HCT116 (cell line): ENCODE measurements around the gene HSF2BP. TPM values are rescaled to one million over a fixed set of nuclear protein-coding genes. Genes with fewer than 3 reads are reported as not detected.

ENCODE experiments used
- ATAC-seq: fragments of 200-7000 bp; cut with Tn5 transposase; 2 replicates; pipeline ENCODE4 v1.9.1; 2020; ENCODE audit warnings: mild to moderate bottlenecking, moderate library complexity
- BruUV-seq: library from RNA; stranded (reverse); fragments of 400-500 nt; replicated peaks from 2 replicates; lab custom pipeline; 2021; lab: Mats Ljungman, UMichigan
- CTCF ChIA-PET: fragments of 300-600 bp; sonication (Branson Sonifier 250); formaldehyde crosslinking; loops from one replicate; lab custom pipeline; 2021; ENCODE audit warnings: antibody characterized with exemption; lab: Charles Lee
- POLR2A ChIA-PET: fragments of 300-600, 350-600 bp; sonication (Branson Sonifier 250); formaldehyde crosslinking; loops from one replicate; lab custom pipeline; 2021; ENCODE audit warnings: antibody characterized with exemption; lab: Charles Lee
- RAD21 ChIA-PET, 2 experiments: fragments of 300-600 bp; sonication (Branson Sonifier 250); formaldehyde crosslinking; loops; one replicate each; lab custom pipeline; 2023; ENCODE audit warnings: low total read pairs in 2 of 2; ENCODE audit not compliant: uncharacterized antibody in 2 of 2, unreplicated experiment in 2 of 2, low non-redundant PET in 1 of 2; lab: Charles Lee
- DNase-seq: peaks from one replicate; pipeline ENCODE4 v3.0.0-alpha.2; 2010; ENCODE audit warnings: low read depth, low spot score
- H2AFZ ChIP-seq: fragments of 200-600 bp; shearing (Covaris generic), sonication (generic); 2 replicates; pipeline ENCODE4 v1.6.1; 2017; ENCODE audit warnings: low read depth, mixed run types, mixed read lengths, antibody characterized with exemption, low read length; ENCODE audit not compliant: poor library complexity, severe bottlenecking
- H3K27ac ChIP-seq: 2 replicates; pipeline ENCODE4 v1.5.1; 2012; ENCODE audit warnings: low read depth, low read length
- H3K27me3 ChIP-seq: fragments of 200-600 bp; sonication (generic); 2 replicates; pipeline ENCODE4 v1.6.1; 2016; ENCODE audit warnings: mixed run types, low read length, mixed read lengths; ENCODE audit not compliant: insufficient read depth
- H3K36me3 ChIP-seq, 2 experiments: fragments of 200-500 bp in 1 of 2; fragments of 200-600 bp in 1 of 2; sonication (Bioruptor generic) in 1 of 2; sonication (generic) in 1 of 2; 2 replicates each; pipeline versions ENCODE4 v1.5.1 to v1.6.1; 2014 to 2016; ENCODE audit warnings: low read length in 2 of 2, inconsistent platforms in 1 of 2, mixed read lengths in 1 of 2, mixed run types in 1 of 2; ENCODE audit not compliant: insufficient read depth in 2 of 2, control insufficient read depth in 1 of 2
- H3K4me1 ChIP-seq, 2 experiments: fragments of 200-600 bp in 1 of 2; sonication (generic) in 1 of 2; 2 replicates each; pipeline versions ENCODE4 v1.5.1 to v1.6.1; 2012 to 2017; ENCODE audit warnings: low read length in 2 of 2, inconsistent platforms in 1 of 2, mild to moderate bottlenecking in 1 of 2, mixed read lengths in 1 of 2, mixed run types in 1 of 2, moderate library complexity in 1 of 2; ENCODE audit not compliant: insufficient read depth in 2 of 2, control insufficient read depth in 1 of 2
- H3K4me2 ChIP-seq: fragments of 200-600 bp; sonication (generic); 2 replicates; pipeline ENCODE4 v1.6.1; 2017; ENCODE audit warnings: mixed run types, low read length, mixed read lengths
- H3K4me3 ChIP-seq, 2 experiments: fragments of 200-600 bp in 1 of 2; sonication (generic) in 1 of 2; replicated peaks in 1 of 2; 2 replicates each; pipeline ENCODE4 v1.5.1; 2011 to 2016; ENCODE audit warnings: low read length in 2 of 2, control low read depth in 1 of 2, low read depth in 1 of 2, mild to moderate bottlenecking in 1 of 2, mixed read lengths in 1 of 2, mixed run types in 1 of 2
- H3K79me2 ChIP-seq: fragments of 200-600 bp; sonication (generic); 2 replicates; pipeline ENCODE4 v1.6.1; 2017; ENCODE audit warnings: mild to moderate bottlenecking, mixed run types, low read length, moderate library complexity, mixed read lengths; ENCODE audit not compliant: insufficient read depth
- H3K9ac ChIP-seq: fragments of 200-600 bp; sonication (generic); 2 replicates; pipeline ENCODE4 v1.6.1; 2016; ENCODE audit warnings: low read length, mixed read lengths
- H3K9me2 ChIP-seq: fragments of 200-600 bp; sonication (generic), shearing (Covaris generic); 2 replicates; pipeline ENCODE4 v1.6.1; 2017; ENCODE audit warnings: mixed run types, mild to moderate bottlenecking, moderate library complexity; ENCODE audit not compliant: insufficient read depth
- H3K9me3 ChIP-seq, 2 experiments: fragments of 200-500 bp in 1 of 2; fragments of 200-600 bp in 1 of 2; sonication (Bioruptor generic) in 1 of 2; sonication (generic) in 1 of 2; 2 replicates each; pipeline ENCODE4 v1.6.1; 2014 to 2017; ENCODE audit warnings: low read length in 2 of 2, mixed read lengths in 2 of 2, inconsistent platforms in 1 of 2, low read depth in 1 of 2, mild to moderate bottlenecking in 1 of 2, mixed run types in 1 of 2, moderate library complexity in 1 of 2; ENCODE audit not compliant: control insufficient read depth in 1 of 2, insufficient read depth in 1 of 2
- H4K20me1 ChIP-seq: fragments of 200-600 bp; sonication (generic), shearing (Covaris generic); 2 replicates; pipeline ENCODE4 v1.6.1; 2017; ENCODE audit warnings: mixed run types, mild to moderate bottlenecking, moderate library complexity; ENCODE audit not compliant: insufficient read depth
- CEBPB ChIP-seq: IDR thresholded peaks from 2 replicates; pipeline ENCODE4 v1.6.1; 2012; ENCODE audit warnings: low read depth
- EGR1 ChIP-seq: IDR thresholded peaks from 2 replicates; pipeline ENCODE4 v1.6.1; 2012; ENCODE audit warnings: low read depth
- EZH2phosphoT487 ChIP-seq: fragments of 200-600 bp; IDR thresholded peaks from 2 replicates; pipeline ENCODE4 v1.6.1; 2018; ENCODE audit warnings: antibody characterized with exemption, borderline replicate concordance
- SP1 ChIP-seq: IDR thresholded peaks from 2 replicates; pipeline ENCODE4 v1.6.1; 2012; ENCODE audit warnings: low read depth
- YY1 ChIP-seq: IDR thresholded peaks from 2 replicates; pipeline ENCODE4 v1.6.1; 2011; ENCODE audit warnings: low read length, low read depth, moderate library complexity, mild to moderate bottlenecking; ENCODE audit not compliant: insufficient replicate concordance; ENCODE audit errors: extremely low read depth
- intact Hi-C: fragments of 100-400 bp; cut with micrococcal nuclease; formaldehyde crosslinking; loops from 2 replicates; pipeline ENCODE4 v1.10.0; 2022
- total RNA-seq: library from RNA; stranded (reverse); gene quantifications from one replicate; pipeline ENCODE4 v1.2.1, GENCODE V29; 2021; ENCODE audit not compliant: unreplicated experiment
- TF ChIP-seq, protein P1 (sequence below), 3 experiments: fragments of 200-600 bp in 1 of 3; sonication (generic) in 1 of 3; IDR thresholded peaks in 2 of 3; conservative IDR thresholded peaks in 1 of 3; 2 replicates each; pipeline ENCODE4 v1.5.1; 2012 to 2017; ENCODE audit warnings: low read depth in 2 of 3, low read length in 2 of 3, antibody characterized with exemption in 1 of 3, borderline replicate concordance in 1 of 3, control low read depth in 1 of 3, mild to moderate bottlenecking in 1 of 3, mixed read lengths in 1 of 3, mixed run types in 1 of 3, moderate library complexity in 1 of 3; ENCODE audit not compliant: insufficient read depth in 1 of 3
- TF ChIP-seq, protein P2 (sequence below): IDR thresholded peaks from 2 replicates; pipeline ENCODE4 v1.6.1; 2011; ENCODE audit warnings: mild to moderate bottlenecking, low read length, moderate library complexity; ENCODE audit not compliant: insufficient replicate concordance; ENCODE audit errors: extremely low read depth
- TF ChIP-seq, protein P3 (sequence below): IDR thresholded peaks from 2 replicates; pipeline ENCODE4 v1.6.1; 2012
- TF ChIP-seq, protein P4 (sequence below): IDR thresholded peaks from 2 replicates; pipeline ENCODE4 v1.6.1; 2012

The HSF2BP gene
- total RNA-seq, 1 experiment from 2014 or later, result 0.59 TPM

DNA sequence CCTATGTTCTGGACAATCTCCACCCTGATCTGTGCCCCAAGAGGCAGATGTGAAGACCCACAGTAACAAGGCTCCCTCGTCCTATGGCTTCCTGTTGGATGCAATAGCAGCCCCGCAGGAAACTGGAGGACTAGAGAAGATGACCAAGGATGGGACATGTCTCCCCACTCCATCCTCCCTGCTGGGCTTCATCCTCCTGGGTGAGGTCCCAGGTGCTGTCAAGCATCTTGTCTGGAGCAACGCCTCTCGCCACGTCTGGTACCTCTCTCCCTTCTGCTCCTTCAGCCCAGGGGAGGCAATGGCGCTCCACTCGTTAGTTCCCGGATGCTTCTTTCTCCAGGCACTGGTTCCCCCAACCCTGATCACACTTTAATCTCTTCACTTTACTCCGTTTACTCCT lies 11.1 kb downstream of the HSF2BP start:
- Histone ChIP-seq H3K4me2 (no peak overlapping the region), H3K9me3 (no peaks in the 10 kb centered on the region), H3K36me3 (no peaks in the 10 kb centered on the region), H3K79me2 (no peaks in the 10 kb centered on the region), H2AFZ (no peak overlapping the region), H3K9ac (no peak overlapping the region), H3K9me2 (no peaks in the 10 kb centered on the region), H3K4me1 (peaks cover 4 to 15% of the 10 kb centered on the region in 2 experiments; a peak in 3 of 4 replicates), H4K20me1 (no peaks in the 10 kb centered on the region), H3K27ac (no peak overlapping the region), H3K27me3 (no peaks in the 10 kb centered on the region), H3K4me3 (no peak overlapping the region)
- no peak for TF ChIP-seq SP1
- TF ChIP-seq, protein P1, sequence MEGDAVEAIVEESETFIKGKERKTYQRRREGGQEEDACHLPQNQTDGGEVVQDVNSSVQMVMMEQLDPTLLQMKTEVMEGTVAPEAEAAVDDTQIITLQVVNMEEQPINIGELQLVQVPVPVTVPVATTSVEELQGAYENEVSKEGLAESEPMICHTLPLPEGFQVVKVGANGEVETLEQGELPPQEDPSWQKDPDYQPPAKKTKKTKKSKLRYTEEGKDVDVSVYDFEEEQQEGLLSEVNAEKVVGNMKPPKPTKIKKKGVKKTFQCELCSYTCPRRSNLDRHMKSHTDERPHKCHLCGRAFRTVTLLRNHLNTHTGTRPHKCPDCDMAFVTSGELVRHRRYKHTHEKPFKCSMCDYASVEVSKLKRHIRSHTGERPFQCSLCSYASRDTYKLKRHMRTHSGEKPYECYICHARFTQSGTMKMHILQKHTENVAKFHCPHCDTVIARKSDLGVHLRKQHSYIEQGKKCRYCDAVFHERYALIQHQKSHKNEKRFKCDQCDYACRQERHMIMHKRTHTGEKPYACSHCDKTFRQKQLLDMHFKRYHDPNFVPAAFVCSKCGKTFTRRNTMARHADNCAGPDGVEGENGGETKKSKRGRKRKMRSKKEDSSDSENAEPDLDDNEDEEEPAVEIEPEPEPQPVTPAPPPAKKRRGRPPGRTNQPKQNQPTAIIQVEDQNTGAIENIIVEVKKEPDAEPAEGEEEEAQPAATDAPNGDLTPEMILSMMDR (IDR thresholded peaks at IDR 0.05 in 2 of 3, conservative IDR thresholded peaks at IDR 0.05 in 1 of 3; ENCODE audit: borderline replicate concordance in 1 of 3, insufficient read depth in 1 of 3, low read depth in 2 of 3, low read length in 2 of 3), result no peak
- TF ChIP-seq YY1, result no peak
- no peak for TF ChIP-seq EGR1
- TF ChIP-seq EZH2phosphoT487, result no peak
- no peak for TF ChIP-seq CEBPB
- TF ChIP-seq, protein P2, sequence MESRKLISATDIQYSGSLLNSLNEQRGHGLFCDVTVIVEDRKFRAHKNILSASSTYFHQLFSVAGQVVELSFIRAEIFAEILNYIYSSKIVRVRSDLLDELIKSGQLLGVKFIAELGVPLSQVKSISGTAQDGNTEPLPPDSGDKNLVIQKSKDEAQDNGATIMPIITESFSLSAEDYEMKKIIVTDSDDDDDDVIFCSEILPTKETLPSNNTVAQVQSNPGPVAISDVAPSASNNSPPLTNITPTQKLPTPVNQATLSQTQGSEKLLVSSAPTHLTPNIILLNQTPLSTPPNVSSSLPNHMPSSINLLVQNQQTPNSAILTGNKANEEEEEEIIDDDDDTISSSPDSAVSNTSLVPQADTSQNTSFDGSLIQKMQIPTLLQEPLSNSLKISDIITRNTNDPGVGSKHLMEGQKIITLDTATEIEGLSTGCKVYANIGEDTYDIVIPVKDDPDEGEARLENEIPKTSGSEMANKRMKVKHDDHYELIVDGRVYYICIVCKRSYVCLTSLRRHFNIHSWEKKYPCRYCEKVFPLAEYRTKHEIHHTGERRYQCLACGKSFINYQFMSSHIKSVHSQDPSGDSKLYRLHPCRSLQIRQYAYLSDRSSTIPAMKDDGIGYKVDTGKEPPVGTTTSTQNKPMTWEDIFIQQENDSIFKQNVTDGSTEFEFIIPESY, result no peak
- TF ChIP-seq, protein P3, sequence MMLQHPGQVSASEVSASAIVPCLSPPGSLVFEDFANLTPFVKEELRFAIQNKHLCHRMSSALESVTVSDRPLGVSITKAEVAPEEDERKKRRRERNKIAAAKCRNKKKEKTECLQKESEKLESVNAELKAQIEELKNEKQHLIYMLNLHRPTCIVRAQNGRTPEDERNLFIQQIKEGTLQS, result no peak
- TF ChIP-seq, protein P4, sequence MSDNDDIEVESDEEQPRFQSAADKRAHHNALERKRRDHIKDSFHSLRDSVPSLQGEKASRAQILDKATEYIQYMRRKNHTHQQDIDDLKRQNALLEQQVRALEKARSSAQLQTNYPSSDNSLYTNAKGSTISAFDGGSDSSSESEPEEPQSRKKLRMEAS, result no peak
- intact Hi-C loops, result no loop called here
- ChIA-PET RAD21 (no interaction called here), CTCF (no interaction called here), POLR2A (no interaction called here)
- no TSS peak for BruUV-seq
- DNase-seq (no peak), ATAC-seq (no peak)
